ENCODE measurements around the gene TAL1. TPM values are rescaled to one million over a fixed set of nuclear protein-coding genes. Genes with fewer than 3 reads are reported as not detected.

Gene TAL1
- total and polyA plus RNA-seq, 8 donors, result 0.28 to 3.2 (median 0.74) TPM

DNA sequence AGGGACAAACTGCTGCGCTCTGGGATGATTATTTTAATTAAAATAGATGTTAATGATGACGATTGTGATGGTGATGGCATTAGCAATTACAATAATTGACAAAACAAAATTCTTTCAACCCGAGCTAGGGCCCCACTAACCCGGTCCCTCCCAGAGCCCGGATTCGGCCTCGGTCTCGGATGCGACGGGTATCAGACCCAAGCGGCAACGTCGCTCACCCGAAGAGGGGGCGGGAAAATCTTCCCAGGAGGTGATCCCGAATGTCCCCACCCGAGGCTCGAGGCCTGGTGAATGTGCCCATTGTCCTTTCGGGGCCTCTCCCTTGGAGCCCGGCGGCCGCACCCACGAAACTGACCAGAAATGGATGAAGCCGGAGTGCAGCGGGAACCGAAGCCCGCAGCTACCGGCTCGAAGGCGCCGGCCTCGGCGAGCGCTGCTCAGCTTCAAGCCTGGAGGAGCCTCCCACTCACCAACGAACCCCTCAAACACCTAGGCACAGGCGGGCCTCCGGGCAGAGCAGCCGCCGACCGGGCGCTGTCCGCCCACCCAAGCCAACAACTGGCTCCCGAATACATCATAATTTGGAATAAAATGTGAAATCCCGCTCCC is 1.2 kb downstream of the TAL1 start:
- intact Hi-C loops (cut with DNase I), result no loop called here
- DNase-seq (no peak), ATAC-seq (no peak), FAIRE-seq (no peak)
- Histone ChIP-seq H3K9me3 (no peaks in the 10 kb centered on the region), H3K36me3 (no peaks in the 10 kb centered on the region), H3K4me3 (peak overlapping the region in 2 of 4 donors; percentile 7 to 22), H3K27ac (peak overlapping the region in 1 of 4 donors; percentile 2), H3K27me3 (peaks cover 0 to 45% (median 3%) of the 10 kb centered on the region in 4 donors), H3K4me1 (peaks cover 0 to 5% (median 0%) of the 10 kb centered on the region in 3 donors)
- 12 to 15% methylated on average over 41 to 44 of the region's 44 CpGs for WGBS, 2 donors
- TF ChIP-seq, protein P1, sequence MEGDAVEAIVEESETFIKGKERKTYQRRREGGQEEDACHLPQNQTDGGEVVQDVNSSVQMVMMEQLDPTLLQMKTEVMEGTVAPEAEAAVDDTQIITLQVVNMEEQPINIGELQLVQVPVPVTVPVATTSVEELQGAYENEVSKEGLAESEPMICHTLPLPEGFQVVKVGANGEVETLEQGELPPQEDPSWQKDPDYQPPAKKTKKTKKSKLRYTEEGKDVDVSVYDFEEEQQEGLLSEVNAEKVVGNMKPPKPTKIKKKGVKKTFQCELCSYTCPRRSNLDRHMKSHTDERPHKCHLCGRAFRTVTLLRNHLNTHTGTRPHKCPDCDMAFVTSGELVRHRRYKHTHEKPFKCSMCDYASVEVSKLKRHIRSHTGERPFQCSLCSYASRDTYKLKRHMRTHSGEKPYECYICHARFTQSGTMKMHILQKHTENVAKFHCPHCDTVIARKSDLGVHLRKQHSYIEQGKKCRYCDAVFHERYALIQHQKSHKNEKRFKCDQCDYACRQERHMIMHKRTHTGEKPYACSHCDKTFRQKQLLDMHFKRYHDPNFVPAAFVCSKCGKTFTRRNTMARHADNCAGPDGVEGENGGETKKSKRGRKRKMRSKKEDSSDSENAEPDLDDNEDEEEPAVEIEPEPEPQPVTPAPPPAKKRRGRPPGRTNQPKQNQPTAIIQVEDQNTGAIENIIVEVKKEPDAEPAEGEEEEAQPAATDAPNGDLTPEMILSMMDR (IDR thresholded peaks at IDR 0.05), result no peak

DNA sequence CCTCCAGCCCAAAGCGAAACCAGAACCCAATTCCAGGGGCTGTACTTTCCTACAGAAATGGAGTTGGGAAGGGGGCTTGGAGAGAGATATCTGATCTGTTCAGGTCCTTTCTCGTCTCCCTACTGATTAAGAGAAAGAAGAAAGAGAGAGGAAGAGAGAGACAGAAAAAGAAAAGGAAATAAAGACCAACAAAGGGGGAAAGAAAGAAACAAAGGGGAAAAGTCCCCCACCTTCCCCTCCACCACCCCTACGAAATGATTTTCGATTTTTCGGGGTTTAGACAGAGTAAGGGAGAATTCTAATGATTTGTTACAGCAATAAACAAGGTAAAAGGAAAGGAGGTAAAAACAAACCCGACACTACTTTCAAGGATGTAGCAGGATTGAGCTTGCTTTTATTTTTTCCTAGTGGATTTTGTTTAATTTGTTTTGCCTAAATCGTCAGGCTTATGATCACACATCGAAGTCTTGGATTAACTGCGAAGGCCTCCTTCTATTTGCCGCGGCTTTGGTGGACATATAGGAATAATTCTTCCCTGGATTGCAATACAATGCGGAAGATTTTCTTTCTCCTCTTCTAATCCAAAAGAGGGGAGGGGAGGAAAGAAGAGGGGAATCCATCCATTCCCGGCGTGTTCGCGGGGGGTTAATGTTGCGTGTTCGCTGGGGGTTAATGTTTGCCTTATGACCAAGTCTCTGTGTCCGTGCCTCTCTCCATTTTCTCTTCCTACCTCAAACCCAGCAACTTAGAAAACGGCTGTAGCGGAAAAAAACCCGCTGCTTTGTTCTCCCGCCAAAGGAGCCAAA is 1.9 kb downstream of the TAL1 start:
- no peak for FAIRE-seq
- no peak for ATAC-seq
- Histone ChIP-seq H3K27me3 (peaks cover 0 to 47% (median 3%) of the 10 kb centered on the region in 4 donors), H3K4me1 (peaks cover 0 to 8% (median 6%) of the 10 kb centered on the region in 3 donors), H3K27ac (no peak overlapping the region), H3K9me3 (no peaks in the 10 kb centered on the region), H3K4me3 (peak overlapping the region in 1 of 4 donors; percentile 22), H3K36me3 (no peaks in the 10 kb centered on the region)
- DNase-seq, result no peak
- intact Hi-C loops (cut with DNase I), result no loop called here
- WGBS, 2 donors, result 22% methylated on average over 23 of the region's 23 CpGs
- TF ChIP-seq, protein P1 (IDR thresholded peaks at IDR 0.05), result no peak

DNA sequence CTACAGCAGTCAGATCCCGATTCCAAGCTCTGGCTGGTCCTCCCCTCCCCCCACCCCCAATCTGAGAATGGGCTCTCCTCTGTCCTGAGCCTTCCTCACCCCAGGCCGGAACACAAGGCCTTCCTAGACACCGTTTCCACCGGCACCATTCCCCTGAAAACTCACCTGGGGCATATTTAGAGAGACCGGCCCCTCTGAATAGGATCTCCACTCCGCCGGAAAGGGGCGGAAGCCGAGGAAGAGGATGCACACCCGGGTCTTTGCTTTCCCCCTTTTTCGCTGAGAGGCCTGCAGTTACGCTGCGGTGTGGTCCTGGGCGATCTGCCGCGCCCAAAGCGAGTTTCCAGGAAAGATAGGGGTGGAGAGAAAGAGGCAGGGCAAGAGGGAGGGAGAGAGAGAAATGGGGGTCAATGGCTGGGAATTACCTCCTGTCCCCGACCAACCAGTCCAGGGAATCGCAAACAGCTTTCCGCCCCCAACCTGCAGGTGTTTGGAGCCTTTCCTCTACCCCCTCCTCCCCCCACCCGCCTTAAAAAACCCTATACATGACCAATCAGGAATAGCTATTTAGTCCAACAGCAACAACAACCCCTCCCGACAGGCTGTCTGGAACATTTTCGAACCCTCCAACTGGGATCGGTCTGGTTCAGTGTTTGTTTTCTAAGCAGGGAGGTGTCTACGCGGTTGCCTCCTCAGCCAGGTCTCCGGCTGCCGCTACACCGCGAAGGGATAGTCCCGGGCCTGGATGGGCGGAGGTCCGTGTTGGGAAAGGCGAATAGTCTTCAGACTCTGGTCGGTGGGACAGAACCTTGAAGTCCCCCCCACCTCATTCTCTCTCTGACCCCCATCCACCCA is 2.8 kb downstream of the TAL1 start:
- Histone ChIP-seq H3K36me3 (no peaks in the 10 kb centered on the region), H3K4me1 (peaks cover 0 to 9% (median 8%) of the 10 kb centered on the region in 3 donors), H3K4me3 (no peak overlapping the region), H3K27ac (no peak overlapping the region), H3K9me3 (no peaks in the 10 kb centered on the region), H3K27me3 (peaks cover 0 to 48% (median 3%) of the 10 kb centered on the region in 4 donors)
- no peak for DNase-seq
- FAIRE-seq, result no peak
- no peak for ATAC-seq
- TF ChIP-seq, protein P1 (IDR thresholded peaks at IDR 0.05), result no peak
- WGBS, 2 donors, result 19 to 26% methylated on average over 35 of the region's 35 CpGs
- intact Hi-C loops (cut with DNase I), result no loop called here

DNA sequence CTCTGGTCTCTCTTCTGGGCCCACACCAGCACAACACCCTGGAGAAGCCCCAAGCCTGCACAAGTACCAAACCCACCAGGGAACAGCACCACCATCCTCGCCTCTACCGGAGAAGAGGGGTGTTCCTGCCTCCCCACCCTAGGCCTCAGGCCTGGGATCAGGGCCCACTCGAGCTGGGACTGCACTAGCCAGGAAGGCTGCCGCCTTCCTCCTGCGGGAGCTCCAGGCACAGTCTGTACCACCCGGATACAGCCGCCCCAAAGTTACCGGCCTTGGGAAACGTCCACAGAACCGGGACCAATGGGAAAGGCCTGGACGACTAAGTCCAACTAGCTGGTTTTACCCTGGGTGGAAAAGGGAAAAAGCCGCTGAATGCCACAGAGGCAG is 3.4 kb downstream of the TAL1 start:
- intact Hi-C loops (cut with DNase I), result no loop called here
- Histone ChIP-seq H3K27ac (no peak overlapping the region), H3K27me3 (peaks cover 0 to 48% (median 3%) of the 10 kb centered on the region in 4 donors), H3K4me3 (no peak overlapping the region), H3K9me3 (no peaks in the 10 kb centered on the region), H3K4me1 (peaks cover 0 to 9% (median 8%) of the 10 kb centered on the region in 3 donors), H3K36me3 (no peaks in the 10 kb centered on the region)
- 57 to 60% methylated on average over 12 of the region's 12 CpGs for WGBS, 2 donors
- TF ChIP-seq, protein P1 (IDR thresholded peaks at IDR 0.05), result no peak
- ATAC-seq (no peak), FAIRE-seq (no peak), DNase-seq (no peak)
